Measurements from ENCODE around the gene EXOC7.
A peak's percentile ranks its signal among the peaks of the same experiment; 100 is the strongest.

The EXOC7 gene

DNA sequence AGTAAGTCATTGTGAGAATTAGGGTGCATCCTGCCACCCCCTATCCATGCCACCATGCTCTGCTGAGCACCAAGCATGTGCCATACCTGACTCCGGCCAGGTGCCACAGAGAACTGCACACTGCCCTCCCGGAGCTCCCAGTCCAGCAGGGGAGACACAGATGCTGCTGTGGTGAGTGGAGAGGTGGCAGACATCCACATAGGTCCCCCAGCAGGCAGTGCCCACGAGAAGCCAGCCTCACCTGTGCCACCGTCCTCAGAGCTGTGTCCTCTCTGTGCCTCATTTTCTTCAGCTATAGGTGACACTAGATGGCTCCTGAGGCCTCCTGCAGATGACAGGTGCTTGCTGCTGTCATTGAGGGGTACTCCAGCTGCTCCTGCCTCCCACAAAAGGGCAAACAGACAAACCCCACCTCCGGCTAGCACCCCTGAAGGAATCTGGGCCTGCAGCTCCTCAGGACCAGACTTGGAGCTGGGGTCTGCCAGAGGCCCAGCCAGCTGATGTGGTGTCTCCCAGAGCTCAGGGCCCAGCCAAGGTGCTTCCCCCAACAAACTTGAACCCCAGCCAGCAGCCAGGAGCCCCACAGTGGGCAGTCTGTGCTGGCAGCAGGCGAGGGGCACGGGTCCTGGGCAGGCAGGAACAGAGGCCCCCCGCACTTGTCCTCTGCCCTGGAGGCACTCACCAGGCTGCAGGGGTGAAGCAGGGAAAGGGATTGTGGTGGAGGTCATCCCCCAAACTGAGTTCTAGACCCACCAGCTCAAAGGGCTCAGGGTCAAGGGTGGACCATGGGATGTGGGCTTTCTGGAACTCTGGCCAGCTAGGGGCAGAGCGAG lies 20.4 kb upstream of the EXOC7 start:
- ChIA-PET POLR2A (no interaction called here), CTCF (interaction anchor here (1.3 to 11.5 kb wide), 11 partner anchors 8 to 175 kb away, joined by 3 to 110 read pairs (median 5); no protein-coding TSS in a partner anchor)

DNA sequence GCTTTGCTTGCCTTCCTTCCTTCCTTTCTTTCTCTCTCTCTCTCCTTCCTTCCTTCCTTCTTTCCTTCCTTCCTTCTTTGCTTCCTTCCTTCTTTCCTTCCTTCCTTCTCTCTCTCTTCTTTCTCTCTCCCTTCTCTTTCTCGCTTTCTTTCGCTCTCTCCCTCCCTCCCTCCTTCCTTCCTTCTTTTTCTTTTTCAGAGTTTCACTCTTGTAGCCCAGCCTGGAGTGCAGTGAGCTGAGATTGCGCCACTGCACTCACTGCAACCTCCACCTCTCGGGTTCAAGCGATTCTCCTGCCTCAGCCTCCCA lies 19.6 kb upstream of the EXOC7 start:
- Histone ChIP-seq H3K27ac (ENCODE audit: insufficient read depth in 1 of 2, low read depth in 1 of 2, low read length in 2 of 2, poor library complexity in 1 of 2, severe bottlenecking in 2 of 2) (no peak overlapping the region), H3K36me3 (ENCODE audit: control insufficient read depth in 4 of 4, insufficient read depth in 4 of 4, low read length in 3 of 4) (no peaks in the 10 kb centered on the region), H3K27me3 (replicated peaks in 2 of 5; ENCODE audit: control insufficient read depth in 4 of 5, insufficient read depth in 5 of 5, low read length in 4 of 5) (no peaks in the 10 kb centered on the region), H3K9me3 (ENCODE audit: control extremely low read depth in 1 of 5, control insufficient read depth in 4 of 5, insufficient read depth in 2 of 5, low read depth in 1 of 5, low read length in 4 of 5) (no peaks in the 10 kb centered on the region), H3K4me1 (ENCODE audit: control extremely low read depth in 1 of 4, control insufficient read depth in 4 of 4, insufficient read depth in 4 of 4, low read length in 3 of 4) (peaks cover 0 to 15% (median 14%) of the 10 kb centered on the region in 4 experiments), H3K4me3 (ENCODE audit: control insufficient read depth in 1 of 7, extremely low read depth in 1 of 7, insufficient read depth in 4 of 7, low read depth in 2 of 7, low read length in 6 of 7) (no peak overlapping the region)
- 63% methylated on average over 3 of the region's 5 CpGs for WGBS (ENCODE audit: insufficient coverage)
- CTCF ChIA-PET = interaction anchor here (1.3 to 11.5 kb wide), 13 partner anchors 9 to 176 kb away, joined by 3 to 110 read pairs (median 4); partner anchors contain the start of gene FOXJ1
- POLR2A ChIA-PET = no interaction called here
- DNase-seq = no peak

More for the DNA sequence above, 20.4 kb upstream of the EXOC7 start:
- Histone ChIP-seq H3K4me3 (ENCODE audit: control insufficient read depth in 1 of 7, extremely low read depth in 1 of 7, insufficient read depth in 4 of 7, low read depth in 2 of 7, low read length in 6 of 7) (no peak overlapping the region), H3K9me3 (ENCODE audit: control extremely low read depth in 1 of 5, control insufficient read depth in 4 of 5, insufficient read depth in 2 of 5, low read depth in 1 of 5, low read length in 4 of 5) (no peaks in the 10 kb centered on the region), H3K27ac (ENCODE audit: insufficient read depth in 1 of 2, low read depth in 1 of 2, low read length in 2 of 2, poor library complexity in 1 of 2, severe bottlenecking in 2 of 2) (no peak overlapping the region), H3K4me1 (ENCODE audit: control extremely low read depth in 1 of 4, control insufficient read depth in 4 of 4, insufficient read depth in 4 of 4, low read length in 3 of 4) (peaks cover 0 to 15% (median 14%) of the 10 kb centered on the region in 4 experiments), H3K36me3 (ENCODE audit: control insufficient read depth in 4 of 4, insufficient read depth in 4 of 4, low read length in 3 of 4) (no peaks in the 10 kb centered on the region), H3K27me3 (replicated peaks in 2 of 5; ENCODE audit: control insufficient read depth in 4 of 5, insufficient read depth in 5 of 5, low read length in 4 of 5) (no peaks in the 10 kb centered on the region)
- DNase-seq = no peak
- 77% methylated on average over 7 of the region's 9 CpGs for WGBS (ENCODE audit: insufficient coverage)

GRCh38 chr17:76122431-76123190 lies 19.0 kb upstream of the EXOC7 start:
- no peak for DNase-seq
- WGBS (ENCODE audit: insufficient coverage) = 94% methylated on average over 20 of the region's 24 CpGs
- CTCF ChIA-PET = interaction anchor here (0.7 to 11.5 kb wide), 12 partner anchors 9 to 176 kb away, joined by 3 to 110 read pairs (median 4); partner anchors contain the start of gene FOXJ1
- H3K27ac ChIP-seq (ENCODE audit: insufficient read depth in 1 of 2, low read depth in 1 of 2, low read length in 2 of 2, poor library complexity in 1 of 2, severe bottlenecking in 2 of 2) = no peak overlapping the region
- peaks cover 0 to 15% (median 14%) of the 10 kb centered on the region in 4 experiments for H3K4me1 ChIP-seq (ENCODE audit: control extremely low read depth in 1 of 4, control insufficient read depth in 4 of 4, insufficient read depth in 4 of 4, low read length in 3 of 4)
- H3K9me3 ChIP-seq (ENCODE audit: control extremely low read depth in 1 of 5, control insufficient read depth in 4 of 5, insufficient read depth in 2 of 5, low read depth in 1 of 5, low read length in 4 of 5) = no peaks in the 10 kb centered on the region
- POLR2A ChIA-PET = interaction anchor here (0.5 kb wide), 1 partner anchor 42 kb away, joined by 5 read pairs; no protein-coding TSS in a partner anchor
- no peaks in the 10 kb centered on the region for H3K27me3 ChIP-seq (replicated peaks in 2 of 5; ENCODE audit: control insufficient read depth in 4 of 5, insufficient read depth in 5 of 5, low read length in 4 of 5)
- H3K4me3 ChIP-seq (ENCODE audit: control insufficient read depth in 1 of 7, extremely low read depth in 1 of 7, insufficient read depth in 4 of 7, low read depth in 2 of 7, low read length in 6 of 7) = peak overlapping the region in 1 of 7 experiments; percentile 33
- no peaks in the 10 kb centered on the region for H3K36me3 ChIP-seq (ENCODE audit: control insufficient read depth in 4 of 4, insufficient read depth in 4 of 4, low read length in 3 of 4)

DNA sequence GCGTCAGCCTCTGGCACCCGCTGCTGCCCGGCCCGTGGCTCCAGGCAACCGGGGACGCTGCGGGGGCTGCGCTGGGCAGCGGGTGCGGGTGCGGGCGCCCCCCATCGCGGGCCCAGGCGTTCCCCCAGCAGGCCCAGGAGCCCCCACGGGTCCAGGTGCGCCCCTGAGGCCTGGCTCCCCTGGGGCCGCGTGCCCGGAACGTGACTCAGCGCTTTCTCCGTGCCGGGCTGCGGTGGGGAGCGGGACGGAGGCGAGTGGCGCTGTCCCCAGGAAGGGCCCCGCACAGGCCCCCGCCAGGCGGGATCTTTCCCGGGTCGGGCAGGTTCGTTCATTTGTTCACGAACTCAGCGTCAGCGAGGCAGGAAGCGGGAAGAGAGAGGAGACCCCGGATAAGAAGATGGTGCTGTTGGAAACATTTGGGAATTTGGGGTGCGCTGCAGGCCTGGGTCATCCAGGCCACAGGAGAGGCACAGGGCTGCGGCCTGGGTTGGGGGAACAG lies 18.4 kb upstream of the EXOC7 start:
- peak in 2 of 3 donors; percentile 68 to 75 for DNase-seq
- peaks cover 0 to 15% (median 14%) of the 10 kb centered on the region in 4 experiments for H3K4me1 ChIP-seq (ENCODE audit: control extremely low read depth in 1 of 4, control insufficient read depth in 4 of 4, insufficient read depth in 4 of 4, low read length in 3 of 4)
- no peak overlapping the region for H3K27ac ChIP-seq (ENCODE audit: insufficient read depth in 1 of 2, low read depth in 1 of 2, low read length in 2 of 2, poor library complexity in 1 of 2, severe bottlenecking in 2 of 2)
- no peaks in the 10 kb centered on the region for H3K36me3 ChIP-seq (ENCODE audit: control insufficient read depth in 4 of 4, insufficient read depth in 4 of 4, low read length in 3 of 4)
- H3K4me3 ChIP-seq (ENCODE audit: control insufficient read depth in 1 of 7, extremely low read depth in 1 of 7, insufficient read depth in 4 of 7, low read depth in 2 of 7, low read length in 6 of 7) = peak overlapping the region in 3 of 7 experiments; percentile 33 to 46 (median 43)
- POLR2A ChIA-PET = interaction anchor here (0.8 kb wide), 1 partner anchor 9 kb away, joined by 3 read pairs; no protein-coding TSS in a partner anchor
- CTCF ChIA-PET = interaction anchor here (0.6 to 11.5 kb wide), 16 partner anchors 8 to 177 kb away, joined by 3 to 110 read pairs (median 4); partner anchors contain the start of gene FOXJ1
- H3K9me3 ChIP-seq (ENCODE audit: control extremely low read depth in 1 of 5, control insufficient read depth in 4 of 5, insufficient read depth in 2 of 5, low read depth in 1 of 5, low read length in 4 of 5) = no peaks in the 10 kb centered on the region
- H3K27me3 ChIP-seq (replicated peaks in 2 of 5; ENCODE audit: control insufficient read depth in 4 of 5, insufficient read depth in 5 of 5, low read length in 4 of 5) = no peaks in the 10 kb centered on the region
- WGBS (ENCODE audit: insufficient coverage) = 13% methylated on average over 33 of the region's 42 CpGs

GRCh38 chr17:76120658-76121008 lies 17.0 kb upstream of the EXOC7 start:
- CTCF ChIA-PET = interaction anchor here (0.6 to 11.5 kb wide), 19 partner anchors 12 to 264 kb away, joined by 3 to 110 read pairs (median 4); no protein-coding TSS in a partner anchor
- 96% methylated on average over 4 of the region's 5 CpGs for WGBS (ENCODE audit: insufficient coverage)
- POLR2A ChIA-PET = no interaction called here

GRCh38 chr17:76119409-76120371 lies 16.1 kb upstream of the EXOC7 start:
- Histone ChIP-seq H3K27me3 (replicated peaks in 2 of 5; ENCODE audit: control insufficient read depth in 4 of 5, insufficient read depth in 5 of 5, low read length in 4 of 5) (no peaks in the 10 kb centered on the region), H3K9me3 (ENCODE audit: control extremely low read depth in 1 of 5, control insufficient read depth in 4 of 5, insufficient read depth in 2 of 5, low read depth in 1 of 5, low read length in 4 of 5) (no peaks in the 10 kb centered on the region), H3K27ac (ENCODE audit: insufficient read depth in 1 of 2, low read depth in 1 of 2, low read length in 2 of 2, poor library complexity in 1 of 2, severe bottlenecking in 2 of 2) (no peak overlapping the region), H3K4me3 (ENCODE audit: control insufficient read depth in 1 of 7, extremely low read depth in 1 of 7, insufficient read depth in 4 of 7, low read depth in 2 of 7, low read length in 6 of 7) (no peak overlapping the region), H3K36me3 (ENCODE audit: control insufficient read depth in 4 of 4, insufficient read depth in 4 of 4, low read length in 3 of 4) (no peaks in the 10 kb centered on the region), H3K4me1 (ENCODE audit: control extremely low read depth in 1 of 4, control insufficient read depth in 4 of 4, insufficient read depth in 4 of 4, low read length in 3 of 4) (peaks cover 0 to 15% (median 14%) of the 10 kb centered on the region in 4 experiments)
- WGBS (ENCODE audit: insufficient coverage) = 90% methylated on average over 18 of the region's 19 CpGs
- ChIA-PET CTCF (interaction anchor here (0.6 to 11.5 kb wide), 14 partner anchors 11 to 261 kb away, joined by 3 to 110 read pairs (median 4); partner anchors contain the start of gene UBALD2), POLR2A (no interaction called here)
- no peak for DNase-seq

More at GRCh38 chr17:76120658-76121008, 17.0 kb upstream of the EXOC7 start:
- Histone ChIP-seq H3K27me3 (replicated peaks in 2 of 5; ENCODE audit: control insufficient read depth in 4 of 5, insufficient read depth in 5 of 5, low read length in 4 of 5) (no peaks in the 10 kb centered on the region), H3K9me3 (ENCODE audit: control extremely low read depth in 1 of 5, control insufficient read depth in 4 of 5, insufficient read depth in 2 of 5, low read depth in 1 of 5, low read length in 4 of 5) (no peaks in the 10 kb centered on the region), H3K4me3 (ENCODE audit: control insufficient read depth in 1 of 7, extremely low read depth in 1 of 7, insufficient read depth in 4 of 7, low read depth in 2 of 7, low read length in 6 of 7) (no peak overlapping the region), H3K27ac (ENCODE audit: insufficient read depth in 1 of 2, low read depth in 1 of 2, low read length in 2 of 2, poor library complexity in 1 of 2, severe bottlenecking in 2 of 2) (no peak overlapping the region), H3K36me3 (ENCODE audit: control insufficient read depth in 4 of 4, insufficient read depth in 4 of 4, low read length in 3 of 4) (no peaks in the 10 kb centered on the region), H3K4me1 (ENCODE audit: control extremely low read depth in 1 of 4, control insufficient read depth in 4 of 4, insufficient read depth in 4 of 4, low read length in 3 of 4) (peaks cover 0 to 15% (median 14%) of the 10 kb centered on the region in 4 experiments)
- no peak for DNase-seq
